ENCODE results near the gene SPECC1. TPM values are rescaled to one million over a fixed set of nuclear protein-coding genes. Genes with fewer than 3 reads are reported as not detected.
"Not testable (repeated sequence)": the region's sequence is repeated elsewhere in the genome, so short reads cannot be mapped to it uniquely, and the experiment has no call there.

The SPECC1 gene
- total and polyA plus RNA-seq, 2 of the 4 experiments (the other 2 are of a cell fraction): 16.9 to 26.2 TPM

- BruUV-seq (replicated peaks); H3K27ac ChIP-seq (ENCODE audit: insufficient read depth, low read length); H2BK120ac ChIP-seq (ENCODE audit: low read depth, low read length); CTCF ChIA-PET; POLR2A ChIA-PET (ENCODE audit: unreplicated experiment); dilution Hi-C loops (cut with HindIII; ENCODE audit: low sequenced_read_pairs, unreplicated experiment); DNase-seq; H2BK5ac ChIP-seq (ENCODE audit: low read depth, low read length, poor library complexity, severe bottlenecking); H3K9ac ChIP-seq (ENCODE audit: low read depth, low read length); H4K8ac ChIP-seq (ENCODE audit: low read depth in 2 of 2, low read length in 2 of 2); H2AFZ ChIP-seq (replicated peaks; ENCODE audit: low read length, poor library complexity); H3K23ac ChIP-seq (ENCODE audit: low read depth, low read length); H3K14ac ChIP-seq (replicated peaks; ENCODE audit: low read depth, low read length); H3K18ac ChIP-seq (ENCODE audit: low read depth, low read length); H3K79me1 ChIP-seq (ENCODE audit: low read depth in 1 of 2, low read length in 2 of 2); H3K4ac ChIP-seq (ENCODE audit: low read depth, low read length); H3K9me3 ChIP-seq (ENCODE audit: control insufficient read depth, insufficient read depth, low read length); H4K5ac ChIP-seq (ENCODE audit: low read depth, low read length); H3K4me1 ChIP-seq (ENCODE audit: control insufficient read depth, insufficient read depth, low read length); H3K9me1 ChIP-seq (ENCODE audit: insufficient read depth, low read length); H4K91ac ChIP-seq (ENCODE audit: insufficient read depth, low read depth, low read length); in situ Hi-C loops (cut with MboI; ENCODE audit: low sequenced_read_pairs); H2BK20ac ChIP-seq (ENCODE audit: low read depth, low read length); intact Hi-C loops (cut with micrococcal nuclease); H3K4me2 ChIP-seq (ENCODE audit: low read depth, low read length); H3K56ac ChIP-seq (ENCODE audit: extremely low read depth, insufficient read depth, low read length); ATAC-seq (ENCODE audit: low read depth); H2BK15ac ChIP-seq (ENCODE audit: low read depth, low read length); H3K27me3 ChIP-seq (ENCODE audit: control insufficient read depth, insufficient read depth, low read length); H4K20me1 ChIP-seq (ENCODE audit: insufficient read depth, low read length); H3K4me3 ChIP-seq (ENCODE audit: insufficient read depth, low read depth, low read length); H3K36me3 ChIP-seq (ENCODE audit: control insufficient read depth, insufficient read depth, low read length); H2AK5ac ChIP-seq (ENCODE audit: low read depth, low read length); H2AK9ac ChIP-seq (replicated peaks; ENCODE audit: low read depth, low read length, poor library complexity): not testable (repeated sequence)
- no CpG with 5 or more reads among the region's 3 CpGs for WGBS, 2 experiments (ENCODE audit: extremely low coverage in 2 of 2, insufficient read length in 1 of 2)
Observed at GRCh38 chr17:20239776-20240175, 230.6 kb downstream of the SPECC1 start.

All from IMR-90 (cell line).